ENCODE measurements around the gene ATP6V1C2. TPM values are rescaled to one million over a fixed set of nuclear protein-coding genes. Genes with fewer than 3 reads are reported as not detected.
"Not testable (repeated sequence)": the region's sequence is repeated elsewhere in the genome, so short reads cannot be mapped to it uniquely, and the experiment has no call there.

The ATP6V1C2 gene
- total and polyA plus RNA-seq, 9 donors: 1.1 to 5.8 (median 2.2) TPM

GRCh38 chr2:10811517-10811916, 90.1 kb downstream of the ATP6V1C2 start:
- peak overlapping the region; percentile 76 for H3K4me3 ChIP-seq (ENCODE audit: low read length)
- peak overlapping the region; percentile 78 for H3K27ac ChIP-seq (ENCODE audit: low read length)
- no peaks in the 10 kb centered on the region for H3K9me3 ChIP-seq (replicated peaks; ENCODE audit: control insufficient read depth, low read depth, low read length)
- H3K27me3 ChIP-seq (ENCODE audit: control insufficient read depth, insufficient read depth, low read length): no peaks in the 10 kb centered on the region
- peaks cover 3% of the 10 kb centered on the region for H3K36me3 ChIP-seq (ENCODE audit: control insufficient read depth, insufficient read depth, low read length)
- 5% methylated on average over 9 of the region's 14 CpGs for WGBS (ENCODE audit: insufficient coverage)
- peaks cover 27% of the 10 kb centered on the region for H3K4me1 ChIP-seq (ENCODE audit: control insufficient read depth, insufficient read depth, low read length)
- no peak for DNase-seq

GRCh38 chr2:10812362-10813162, 91.1 kb downstream of the ATP6V1C2 start, which contains the start of gene PDIA6:
Gene PDIA6, minus strand, starts transcription at chr2:10812785. Its CDS starts 89 bp downstream, at chr2:10812696.
- whole genome bisulfite sequencing (ENCODE audit: insufficient coverage): under 1% methylated on average over 89 of the region's 98 CpGs
- peaks cover 6% of the 10 kb centered on the region for H3K27me3 ChIP-seq (ENCODE audit: control insufficient read depth, insufficient read depth, low read length)
- no peaks in the 10 kb centered on the region for H3K9me3 ChIP-seq (replicated peaks; ENCODE audit: control insufficient read depth, low read depth, low read length)
- H3K4me3 ChIP-seq (ENCODE audit: low read length): peak within 1 kb of the TSS; percentile 76
- peaks cover 27% of the 10 kb centered on the region for H3K4me1 ChIP-seq (ENCODE audit: control insufficient read depth, insufficient read depth, low read length)
- peaks cover 3% of the 10 kb centered on the region for H3K36me3 ChIP-seq (ENCODE audit: control insufficient read depth, insufficient read depth, low read length)
- peak; percentile 99 for DNase-seq
- peak within 1 kb of the TSS; percentile 78 for H3K27ac ChIP-seq (ENCODE audit: low read length)

- Histone ChIP-seq H3K27ac (ENCODE audit: low read length) (peak overlapping the region; percentile 84), H3K4me1 (ENCODE audit: control insufficient read depth, insufficient read depth, low read length) (peaks cover 27% of the 10 kb centered on the region)
- WGBS (ENCODE audit: insufficient coverage): 56% methylated on average over 20 of the region's 37 CpGs
Observed at GRCh38 chr2:10813163-10814138, 92.0 kb downstream of the ATP6V1C2 start.

GRCh38 chr2:10814142-10814541, 92.7 kb downstream of the ATP6V1C2 start:
- Histone ChIP-seq H3K4me1 (ENCODE audit: control insufficient read depth, insufficient read depth, low read length) (peaks cover 27% of the 10 kb centered on the region), H3K27me3 (ENCODE audit: control insufficient read depth, insufficient read depth, low read length) (peaks cover 6% of the 10 kb centered on the region), H3K4me3 (ENCODE audit: low read length) (no peak overlapping the region), H3K27ac (ENCODE audit: low read length) (peak overlapping the region; percentile 84), H3K9me3 (replicated peaks; ENCODE audit: control insufficient read depth, low read depth, low read length) (no peaks in the 10 kb centered on the region), H3K36me3 (ENCODE audit: control insufficient read depth, insufficient read depth, low read length) (no peaks in the 10 kb centered on the region)
- 27% methylated on average over 9 of the region's 10 CpGs for WGBS (ENCODE audit: insufficient coverage)
- no peak for DNase-seq

More at GRCh38 chr2:10813163-10814138, 92.0 kb downstream of the ATP6V1C2 start:
- DNase-seq; H3K36me3 ChIP-seq (ENCODE audit: control insufficient read depth, insufficient read depth, low read length); H3K27me3 ChIP-seq (ENCODE audit: control insufficient read depth, insufficient read depth, low read length); H3K9me3 ChIP-seq (replicated peaks; ENCODE audit: control insufficient read depth, low read depth, low read length): not testable (repeated sequence)
- peak overlapping the region; percentile 55 for H3K4me3 ChIP-seq (ENCODE audit: low read length)

GRCh38 chr2:10814571-10815331, 93.3 kb downstream of the ATP6V1C2 start:
- WGBS (ENCODE audit: insufficient coverage): 33% methylated on average over 10 of the region's 16 CpGs
- peaks cover 6% of the 10 kb centered on the region for H3K27me3 ChIP-seq (ENCODE audit: control insufficient read depth, insufficient read depth, low read length)
- no peaks in the 10 kb centered on the region for H3K36me3 ChIP-seq (ENCODE audit: control insufficient read depth, insufficient read depth, low read length)
- H3K4me1 ChIP-seq (ENCODE audit: control insufficient read depth, insufficient read depth, low read length): peaks cover 27% of the 10 kb centered on the region
- H3K27ac ChIP-seq (ENCODE audit: low read length): peak overlapping the region; percentile 84
- H3K4me3 ChIP-seq (ENCODE audit: low read length): no peak overlapping the region
- peak; percentile 63 for DNase-seq
- no peaks in the 10 kb centered on the region for H3K9me3 ChIP-seq (replicated peaks; ENCODE audit: control insufficient read depth, low read depth, low read length)

GRCh38 chr2:10817413-10817812, 96.0 kb downstream of the ATP6V1C2 start:
- Histone ChIP-seq H3K4me3 (ENCODE audit: low read length) (no peak overlapping the region), H3K36me3 (ENCODE audit: control insufficient read depth, insufficient read depth, low read length) (no peaks in the 10 kb centered on the region), H3K27ac (ENCODE audit: low read length) (no peak overlapping the region), H3K27me3 (ENCODE audit: control insufficient read depth, insufficient read depth, low read length) (peaks cover 6% of the 10 kb centered on the region), H3K4me1 (ENCODE audit: control insufficient read depth, insufficient read depth, low read length) (peaks cover 20% of the 10 kb centered on the region), H3K9me3 (replicated peaks; ENCODE audit: control insufficient read depth, low read depth, low read length) (no peaks in the 10 kb centered on the region)
- DNase-seq: no peak
- WGBS (ENCODE audit: insufficient coverage): no CpG with 5 or more reads among the region's 5 CpGs

- not testable (repeated sequence) for DNase-seq
Observed at GRCh38 chr2:10818305-10818704, 96.9 kb downstream of the ATP6V1C2 start.

GRCh38 chr2:10818984-10819383, 97.6 kb downstream of the ATP6V1C2 start:
- Histone ChIP-seq H3K4me1 (ENCODE audit: control insufficient read depth, insufficient read depth, low read length) (peaks cover 16% of the 10 kb centered on the region), H3K36me3 (ENCODE audit: control insufficient read depth, insufficient read depth, low read length) (no peaks in the 10 kb centered on the region), H3K27ac (ENCODE audit: low read length) (no peak overlapping the region), H3K4me3 (ENCODE audit: low read length) (no peak overlapping the region), H3K27me3 (ENCODE audit: control insufficient read depth, insufficient read depth, low read length) (peaks cover 6% of the 10 kb centered on the region), H3K9me3 (replicated peaks; ENCODE audit: control insufficient read depth, low read depth, low read length) (no peaks in the 10 kb centered on the region)
- 100% methylated on average over 1 of the region's 3 CpGs for WGBS (ENCODE audit: insufficient coverage)
- no peak for DNase-seq

More at GRCh38 chr2:10818305-10818704, 96.9 kb downstream of the ATP6V1C2 start:
- no CpG with 5 or more reads among the region's 3 CpGs for WGBS (ENCODE audit: insufficient coverage)
- H3K4me1 ChIP-seq (ENCODE audit: control insufficient read depth, insufficient read depth, low read length): peaks cover 17% of the 10 kb centered on the region
- not testable (repeated sequence) for H3K4me3 ChIP-seq (ENCODE audit: low read length); H3K27me3 ChIP-seq (ENCODE audit: control insufficient read depth, insufficient read depth, low read length); H3K9me3 ChIP-seq (replicated peaks; ENCODE audit: control insufficient read depth, low read depth, low read length); H3K36me3 ChIP-seq (ENCODE audit: control insufficient read depth, insufficient read depth, low read length); H3K27ac ChIP-seq (ENCODE audit: low read length)

- Histone ChIP-seq H3K4me1 (ENCODE audit: control insufficient read depth, insufficient read depth, low read length) (peaks cover 8% of the 10 kb centered on the region), H3K27me3 (ENCODE audit: control insufficient read depth, insufficient read depth, low read length) (peaks cover 6% of the 10 kb centered on the region), H3K9me3 (replicated peaks; ENCODE audit: control insufficient read depth, low read depth, low read length) (no peaks in the 10 kb centered on the region), H3K4me3 (ENCODE audit: low read length) (no peak overlapping the region), H3K27ac (ENCODE audit: low read length) (no peak overlapping the region), H3K36me3 (ENCODE audit: control insufficient read depth, insufficient read depth, low read length) (no peaks in the 10 kb centered on the region)
- WGBS (ENCODE audit: insufficient coverage): 80% methylated on average over 10 of the region's 12 CpGs
- no peak for DNase-seq
Observed at GRCh38 chr2:10819714-10820314, 98.4 kb downstream of the ATP6V1C2 start.
